ENCODE results near the gene MRPL52. TPM values are rescaled to one million over a fixed set of nuclear protein-coding genes. Genes with fewer than 3 reads are reported as not detected.
A peak's percentile ranks its signal among the peaks of the same experiment; 100 is the strongest.

MRPL52 gene
- total RNA-seq, 4 donors from 2014 or later, result 30.3 to 114 (median 52.9) TPM

DNA sequence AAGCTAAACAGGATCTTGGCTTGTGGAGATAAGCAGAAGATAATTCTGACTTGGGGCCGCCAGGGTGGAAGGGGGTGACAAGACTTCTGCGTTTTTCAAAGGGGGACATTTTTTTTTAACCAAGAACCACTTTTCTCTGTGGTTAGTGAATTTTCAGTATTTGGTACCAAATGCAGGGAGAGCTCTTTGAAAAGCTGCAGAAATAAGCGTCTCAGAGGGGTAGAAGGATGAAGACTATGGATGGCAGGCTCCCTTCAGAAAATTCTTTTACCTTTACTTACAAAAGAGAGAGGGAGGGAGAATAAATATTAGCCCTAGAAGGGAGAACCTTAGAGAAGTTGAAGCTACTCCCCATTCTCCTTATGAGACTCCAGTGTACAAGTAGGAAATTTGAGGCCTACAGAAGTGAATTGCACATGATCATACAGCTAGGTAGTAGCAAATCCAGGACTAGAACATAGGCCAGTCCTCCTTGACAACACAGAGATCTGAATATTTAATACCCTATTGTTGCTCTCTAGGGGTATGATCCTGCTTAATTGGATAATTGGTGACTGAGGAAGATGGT, 840 bp downstream of the MRPL52 start:
- TF ChIP-seq CTCF (IDR thresholded peaks at IDR 0.05) (no peak), POLR2A (IDR thresholded peaks at IDR 0.05) (no peak)
- no peak for DNase-seq
- Histone ChIP-seq H3K27ac (peak overlapping the region in 3 of 4 donors; percentile 68 to 92 (median 86)), H3K4me3 (peak overlapping the region; percentile 73 to 92 (median 88)), H3K27me3 (no peaks in the 10 kb centered on the region), H3K9me3 (no peaks in the 10 kb centered on the region), H3K36me3 (peaks cover 0 to 12% (median 0%) of the 10 kb centered on the region in 3 donors), H3K4me1 (peaks cover 0 to 12% (median 4%) of the 10 kb centered on the region in 4 donors)

GRCh38 chr14:22835505-22835904, 5.8 kb downstream of the MRPL52 start:
- Histone ChIP-seq H3K4me1 (peaks cover 0 to 30% (median 5%) of the 10 kb centered on the region in 4 donors), H3K27ac (peak overlapping the region in 2 of 4 donors; percentile 54 to 94), H3K36me3 (peaks cover 0 to 12% (median 0%) of the 10 kb centered on the region in 3 donors)

GRCh38 chr14:22836301-22837113, 6.8 kb downstream of the MRPL52 start, which contains the start of gene MMP14:
MMP14 (plus strand) TSS chr14:22836585; CDS start chr14:22836818, 233 bp downstream.
- Histone ChIP-seq H3K27me3 (no peaks in the 10 kb centered on the region), H3K36me3 (peaks cover 0 to 17% (median 0%) of the 10 kb centered on the region in 3 donors), H3K27ac (peak within 1 kb of the TSS; percentile 74 to 94 (median 88)), H3K4me3 (peak within 1 kb of the TSS; percentile 46 to 86 (median 72)), H3K9me3 (no peaks in the 10 kb centered on the region), H3K4me1 (peaks cover 0 to 29% (median 4%) of the 10 kb centered on the region in 4 donors)
- peak in 1 of 2 donors; percentile 58 for TF ChIP-seq POLR2A (IDR thresholded peaks at IDR 0.05)
- peak in 1 of 6 experiments; percentile 20 for TF ChIP-seq CTCF (IDR thresholded peaks at IDR 0.05)
- peak; percentile 26 to 81 (median 70) for DNase-seq

More at GRCh38 chr14:22835505-22835904, 5.8 kb downstream of the MRPL52 start:
- H3K4me3 ChIP-seq, result no peak overlapping the region
- H3K27me3 ChIP-seq, result no peaks in the 10 kb centered on the region
- H3K9me3 ChIP-seq, result no peaks in the 10 kb centered on the region
- DNase-seq, result no peak
- TF ChIP-seq POLR2A (IDR thresholded peaks at IDR 0.05), result no peak

- H3K4me1 ChIP-seq, result peaks cover 0 to 29% (median 4%) of the 10 kb centered on the region in 4 donors
- peak in 1 of 6 experiments; percentile 10 for TF ChIP-seq CTCF (IDR thresholded peaks at IDR 0.05)
- peak in 1 of 2 donors; percentile 35 for TF ChIP-seq POLR2A (IDR thresholded peaks at IDR 0.05)
Observed at GRCh38 chr14:22837114-22837749, 7.5 kb downstream of the MRPL52 start.

GRCh38 chr14:22837750-22838538, 8.3 kb downstream of the MRPL52 start:
- peaks cover 0 to 29% (median 4%) of the 10 kb centered on the region in 4 donors for H3K4me1 ChIP-seq
- H3K9me3 ChIP-seq, result no peaks in the 10 kb centered on the region
- H3K27ac ChIP-seq, result peak overlapping the region; percentile 74 to 94 (median 88)
- peaks cover 0 to 31% (median 0%) of the 10 kb centered on the region in 3 donors for H3K36me3 ChIP-seq
- no peaks in the 10 kb centered on the region for H3K27me3 ChIP-seq
- DNase-seq, result peak in 2 of 3 donors; percentile 56 to 70
- peak overlapping the region; percentile 46 to 86 (median 72) for H3K4me3 ChIP-seq
- TF ChIP-seq CTCF (IDR thresholded peaks at IDR 0.05) (no peak), POLR2A (IDR thresholded peaks at IDR 0.05) (no peak)

More at GRCh38 chr14:22837114-22837749, 7.5 kb downstream of the MRPL52 start:
- Histone ChIP-seq H3K4me3 (peak overlapping the region; percentile 46 to 86 (median 72)), H3K9me3 (no peaks in the 10 kb centered on the region), H3K27ac (peak overlapping the region; percentile 74 to 94 (median 88)), H3K27me3 (no peaks in the 10 kb centered on the region), H3K36me3 (peaks cover 0 to 24% (median 0%) of the 10 kb centered on the region in 3 donors)
- DNase-seq, result peak in 2 of 3 donors; percentile 69 to 76

Data from Peyer's patch (tissue), 4 donors.